DND-41 (cell line): ENCODE results near the gene SHMT2.

Source experiments
- ATAC-seq: fragments of 200-7000 bp; cut with Tn5 transposase; 3 replicates; pipeline ENCODE4 v1.9.1; 2021; ENCODE audit warnings: low read depth; ENCODE audit not compliant: insufficient read depth
- DNase-seq: peaks from one replicate; pipeline ENCODE4 v3.0.0-alpha.2; 2020
- H2AFZ ChIP-seq: 2 replicates; pipeline ENCODE4 v1.6.0; 2012; ENCODE audit warnings: low read depth, low read length
- H3K27ac ChIP-seq: 2 replicates; pipeline ENCODE4 v1.5.1; 2012; ENCODE audit warnings: low read length, inconsistent platforms
- H3K27me3 ChIP-seq: fragments of 200-600 bp; sonication (generic); 2 replicates; pipeline ENCODE4 v1.6.0; 2012; ENCODE audit warnings: low read length, mild to moderate bottlenecking, inconsistent platforms; ENCODE audit not compliant: insufficient read depth, poor library complexity
- H3K36me3 ChIP-seq: 2 replicates; pipeline ENCODE4 v1.5.1; 2012; ENCODE audit warnings: low read length, inconsistent platforms; ENCODE audit not compliant: insufficient read depth
- H3K4me1 ChIP-seq: 2 replicates; pipeline ENCODE4 v1.5.1; 2012; ENCODE audit warnings: mild to moderate bottlenecking, low read length; ENCODE audit not compliant: insufficient read depth
- H3K4me2 ChIP-seq: 2 replicates; pipeline ENCODE4 v1.6.0; 2012; ENCODE audit warnings: mild to moderate bottlenecking, moderate library complexity, low read length, inconsistent platforms; ENCODE audit not compliant: insufficient read depth
- H3K4me3 ChIP-seq, 2 experiments: fragments of 200-600 bp in 1 of 2; shearing (Covaris generic) in 1 of 2; 2 replicates each; pipeline ENCODE4 v1.5.1; 2012 to 2016; ENCODE audit warnings: inconsistent platforms in 2 of 2, low read length in 2 of 2, mild to moderate bottlenecking in 2 of 2, low read depth in 1 of 2, moderate library complexity in 1 of 2
- H3K79me2 ChIP-seq: 2 replicates; pipeline ENCODE4 v1.6.0; 2012; ENCODE audit warnings: low read length, inconsistent platforms; ENCODE audit not compliant: insufficient read depth
- H3K9ac ChIP-seq: 2 replicates; pipeline ENCODE4 v1.6.0; 2012; ENCODE audit warnings: low read depth, mild to moderate bottlenecking, inconsistent platforms, low read length, moderate library complexity
- H3K9me3 ChIP-seq: 2 replicates; pipeline ENCODE4 v1.5.1; 2012; ENCODE audit warnings: low read length, moderate library complexity, mild to moderate bottlenecking, inconsistent platforms; ENCODE audit not compliant: insufficient read depth, severe bottlenecking
- H4K20me1 ChIP-seq: 2 replicates; pipeline ENCODE4 v1.6.0; 2012; ENCODE audit warnings: low read length; ENCODE audit not compliant: insufficient read depth
- CTCF ChIP-seq: IDR thresholded peaks from 2 replicates; pipeline ENCODE4 v1.5.1; 2012; ENCODE audit warnings: borderline replicate concordance, low read length, moderate library complexity, mild to moderate bottlenecking; ENCODE audit not compliant: poor library complexity, severe bottlenecking; ENCODE audit errors: extremely low read depth
- EZH2 ChIP-seq: IDR thresholded peaks from 3 replicates; pipeline ENCODE4 v1.6.1; 2012; ENCODE audit warnings: borderline replicate concordance, low read depth, mild to moderate bottlenecking, moderate library complexity, low read length, inconsistent platforms; ENCODE audit not compliant: severe bottlenecking

The SHMT2 gene

GRCh38 chr12:57208631-57209282, 20.8 kb upstream of the SHMT2 start:
- H3K9me3 ChIP-seq = no peaks in the 10 kb centered on the region
- ATAC-seq (no peak), DNase-seq (no peak)
- no peaks in the 10 kb centered on the region for H4K20me1 ChIP-seq
- H3K27me3 ChIP-seq = no peaks in the 10 kb centered on the region
- TF ChIP-seq EZH2 (no peak), CTCF (no peak)
- no peak overlapping the region for H3K9ac ChIP-seq
- no peak overlapping the region for H3K4me2 ChIP-seq
- H3K4me1 ChIP-seq = peaks cover 8% of the 10 kb centered on the region
- H3K79me2 ChIP-seq = no peaks in the 10 kb centered on the region
- H3K4me3 ChIP-seq = no peak overlapping the region
- H3K36me3 ChIP-seq = no peaks in the 10 kb centered on the region
- no peak overlapping the region for H2AFZ ChIP-seq
- no peak overlapping the region for H3K27ac ChIP-seq

GRCh38 chr12:57209916-57210315, 19.6 kb upstream of the SHMT2 start:
- no peak for DNase-seq
- no peaks in the 10 kb centered on the region for H3K9me3 ChIP-seq
- H3K9ac ChIP-seq = no peak overlapping the region
- H3K4me1 ChIP-seq = peaks cover 13% of the 10 kb centered on the region
- no peaks in the 10 kb centered on the region for H4K20me1 ChIP-seq
- H3K4me3 ChIP-seq = no peak overlapping the region
- H3K36me3 ChIP-seq = no peaks in the 10 kb centered on the region
- H3K79me2 ChIP-seq = no peaks in the 10 kb centered on the region
- TF ChIP-seq CTCF = no peak
- TF ChIP-seq EZH2 = no peak
- H3K4me2 ChIP-seq = no peak overlapping the region
- H3K27me3 ChIP-seq = peaks cover 9% of the 10 kb centered on the region
- no peak overlapping the region for H3K27ac ChIP-seq
- ATAC-seq = no peak
- H2AFZ ChIP-seq = no peak overlapping the region

- ATAC-seq (no peak), DNase-seq (no peak)
- Histone ChIP-seq H3K4me2 (no peak overlapping the region), H3K27ac (no peak overlapping the region), H3K27me3 (peaks cover 10% of the 10 kb centered on the region), H3K4me1 (peaks cover 13% of the 10 kb centered on the region), H3K9ac (no peak overlapping the region), H3K4me3 (no peak overlapping the region), H2AFZ (no peak overlapping the region), H4K20me1 (no peaks in the 10 kb centered on the region; the same call in 1 of the 2 replicates), H3K36me3 (no peaks in the 10 kb centered on the region), H3K9me3 (no peaks in the 10 kb centered on the region), H3K79me2 (no peaks in the 10 kb centered on the region)
- TF ChIP-seq EZH2 = no peak
- no peak for TF ChIP-seq CTCF
These were observed 19.1 kb upstream of the SHMT2 start for GRCh38 chr12:57210461-57210860.
